Trophoblast cell (in vitro differentiated cells and primary cell): ENCODE results near the gene ANTXR1.

Experiments used
- DNase-seq, 2 donors: peaks; one replicate each; pipeline ENCODE4 v3.0.0-alpha.2; 2016
- H2AFZ ChIP-seq: 2 replicates; pipeline ENCODE4 v1.6.1; 2013; ENCODE audit warnings: low read length, moderate library complexity, mild to moderate bottlenecking; ENCODE audit not compliant: insufficient read depth, poor library complexity
- H2AK5ac ChIP-seq: 2 replicates; pipeline ENCODE4 v1.6.1; 2013; ENCODE audit warnings: mild to moderate bottlenecking, low read length
- H2BK120ac ChIP-seq: 2 replicates; pipeline ENCODE4 v1.6.1; 2013; ENCODE audit warnings: low read length, mild to moderate bottlenecking, moderate library complexity; ENCODE audit not compliant: insufficient read depth, poor library complexity
- H2BK12ac ChIP-seq: 2 replicates; pipeline ENCODE4 v1.6.1; 2013; ENCODE audit warnings: mild to moderate bottlenecking, low read length, moderate library complexity
- H2BK5ac ChIP-seq: 2 replicates; pipeline ENCODE4 v1.6.1; 2013; ENCODE audit warnings: low read length, low read depth, moderate library complexity, mild to moderate bottlenecking; ENCODE audit not compliant: poor library complexity
- H3K14ac ChIP-seq: 2 replicates; pipeline ENCODE4 v1.6.1; 2013; ENCODE audit warnings: mild to moderate bottlenecking, low read length
- H3K18ac ChIP-seq: 2 replicates; pipeline ENCODE4 v1.6.1; 2013; ENCODE audit warnings: mild to moderate bottlenecking, low read length
- H3K23ac ChIP-seq: 2 replicates; pipeline ENCODE4 v1.6.1; 2013; ENCODE audit warnings: low read length
- H3K27ac ChIP-seq: 2 replicates; pipeline ENCODE4 v1.5.1; 2013; ENCODE audit warnings: low read depth, mild to moderate bottlenecking, inconsistent platforms, low read length, moderate library complexity
- H3K27me3 ChIP-seq: 2 replicates; pipeline ENCODE4 v1.6.1; 2013; ENCODE audit warnings: inconsistent platforms, mild to moderate bottlenecking, low read length, moderate library complexity; ENCODE audit not compliant: insufficient read depth
- H3K36me3 ChIP-seq, 2 experiments: 1 replicate in 1 of 2; 2 replicates in 1 of 2; pipeline ENCODE4 v1.6.1; 2013; ENCODE audit warnings: low read length in 2 of 2, mild to moderate bottlenecking in 2 of 2, moderate library complexity in 1 of 2; ENCODE audit not compliant: insufficient read depth in 2 of 2, control insufficient read depth in 1 of 2
- H3K4ac ChIP-seq: 2 replicates; pipeline ENCODE4 v1.6.1; 2013; ENCODE audit warnings: low read depth, mild to moderate bottlenecking, low read length, moderate library complexity
- H3K4me1 ChIP-seq, 2 experiments: 1 replicate in 1 of 2; 2 replicates in 1 of 2; pipeline ENCODE4 v1.6.1; 2013; ENCODE audit warnings: low read length in 2 of 2, mild to moderate bottlenecking in 2 of 2, moderate library complexity in 1 of 2; ENCODE audit not compliant: insufficient read depth in 2 of 2, control insufficient read depth in 1 of 2
- H3K4me2 ChIP-seq: 2 replicates; pipeline ENCODE4 v1.6.1; 2013; ENCODE audit warnings: inconsistent platforms, mild to moderate bottlenecking, low read length, moderate library complexity
- H3K4me3 ChIP-seq: 2 replicates; pipeline ENCODE4 v1.5.1; 2013; ENCODE audit warnings: mild to moderate bottlenecking, low read depth, low read length, inconsistent platforms
- H3K79me1 ChIP-seq: one replicate; pipeline ENCODE4 v1.6.1; 2013; ENCODE audit warnings: low read length
- H3K79me2 ChIP-seq: 2 replicates; pipeline ENCODE4 v1.6.1; 2013; ENCODE audit warnings: low read length, mild to moderate bottlenecking; ENCODE audit not compliant: control insufficient read depth, insufficient read depth, poor library complexity
- H3K9ac ChIP-seq: 2 replicates; pipeline ENCODE4 v1.6.1; 2013; ENCODE audit warnings: mild to moderate bottlenecking, low read length
- H3K9me3 ChIP-seq: 2 replicates; pipeline ENCODE4 v1.6.1; 2013; ENCODE audit warnings: low read depth, mild to moderate bottlenecking, control low read depth, inconsistent platforms, low read length; ENCODE audit not compliant: insufficient read depth
- H4K12ac ChIP-seq: 2 replicates; pipeline ENCODE4 v1.6.1; 2013; ENCODE audit warnings: low read depth, mild to moderate bottlenecking, low read length, moderate library complexity
- H4K8ac ChIP-seq: 2 replicates; pipeline ENCODE4 v1.6.1; 2013; ENCODE audit warnings: low read depth, mild to moderate bottlenecking, low read length, moderate library complexity
- H4K91ac ChIP-seq: one replicate; pipeline ENCODE4 v1.6.1; 2013; ENCODE audit warnings: low read depth, mild to moderate bottlenecking, low read length, moderate library complexity
- WGBS: extraction: QIAGEN DNeasy Blood & Tissue Kit; methylation state at CpG from one replicate; pipeline ENCODE4 v1.1.7; 2013; ENCODE audit warnings: missing lambda C conversion rate; ENCODE audit not compliant: insufficient read length, insufficient coverage; ENCODE audit errors: extremely low coverage; 5-methylcytosine and 5-hydroxymethylcytosine counted together

The ANTXR1 gene

DNA sequence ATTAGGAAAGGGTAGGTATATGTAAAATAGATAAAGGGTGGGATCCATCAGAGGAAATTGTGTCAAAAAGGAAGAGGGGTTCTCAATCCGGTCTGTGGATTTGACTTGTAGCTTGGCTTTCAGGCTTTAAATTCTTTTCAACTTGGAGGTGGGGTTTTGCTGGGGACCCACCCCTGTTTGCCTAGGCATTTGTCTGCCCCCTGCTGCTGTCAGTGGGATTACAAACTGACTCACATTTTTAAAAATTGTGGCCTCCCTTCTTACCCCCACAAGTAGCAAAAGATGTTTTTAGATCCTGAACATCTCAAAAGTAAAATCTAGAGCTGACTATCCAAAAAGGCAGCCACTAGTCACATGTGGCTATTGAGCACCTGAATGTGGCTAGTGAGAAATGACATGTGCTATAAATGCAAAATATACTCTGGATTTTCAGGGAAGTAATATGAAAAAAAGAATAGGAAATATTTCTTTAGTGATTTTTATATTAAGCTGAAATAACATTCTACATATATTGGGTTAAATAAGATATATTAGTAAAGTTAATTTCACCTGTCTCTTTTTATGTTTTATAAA, 195.1 kb downstream of the ANTXR1 start:
- Histone ChIP-seq H3K18ac (no peak overlapping the region), H3K27me3 (no peaks in the 10 kb centered on the region), H4K12ac (no peak overlapping the region), H4K91ac (no peak overlapping the region), H3K9me3 (no peaks in the 10 kb centered on the region), H3K36me3 (no peaks in the 10 kb centered on the region), H3K4me2 (no peak overlapping the region), H2AK5ac (no peak overlapping the region), H3K4ac (no peak overlapping the region), H2AFZ (no peak overlapping the region), H3K79me2 (no peaks in the 10 kb centered on the region), H3K79me1 (no peaks in the 10 kb centered on the region), H3K4me1 (no peaks in the 10 kb centered on the region), H3K14ac (no peak overlapping the region), H3K27ac (no peak overlapping the region), H3K23ac (no peak overlapping the region), H2BK120ac (no peak overlapping the region), H3K9ac (no peak overlapping the region), H2BK5ac (no peak overlapping the region), H2BK12ac (no peak overlapping the region), H4K8ac (no peak overlapping the region), H3K4me3 (no peak overlapping the region)
- WGBS = no CpG with 5 or more reads among the region's 1 CpG
- no peak for DNase-seq

- H3K4ac ChIP-seq = no peak overlapping the region
- no peak overlapping the region for H2BK120ac ChIP-seq
- no peak overlapping the region for H3K27ac ChIP-seq
- no peak overlapping the region for H3K18ac ChIP-seq
- H3K27me3 ChIP-seq = no peaks in the 10 kb centered on the region
- H2BK12ac ChIP-seq = no peak overlapping the region
- H3K14ac ChIP-seq = no peak overlapping the region
- no peak overlapping the region for H2BK5ac ChIP-seq
- no peak overlapping the region for H3K23ac ChIP-seq
- H4K91ac ChIP-seq = no peak overlapping the region
- H3K36me3 ChIP-seq = no peaks in the 10 kb centered on the region
- no peak overlapping the region for H2AK5ac ChIP-seq
- no peaks in the 10 kb centered on the region for H3K79me1 ChIP-seq
- H3K79me2 ChIP-seq = no peaks in the 10 kb centered on the region
- no peak overlapping the region for H3K4me2 ChIP-seq
- no peak overlapping the region for H4K12ac ChIP-seq
- H2AFZ ChIP-seq = no peak overlapping the region
- no peak overlapping the region for H3K9ac ChIP-seq
- WGBS = no CpG with 5 or more reads among the region's 3 CpGs
- H4K8ac ChIP-seq = no peak overlapping the region
- no peaks in the 10 kb centered on the region for H3K9me3 ChIP-seq
- no peak overlapping the region for H3K4me3 ChIP-seq
- no peak for DNase-seq
- no peaks in the 10 kb centered on the region for H3K4me1 ChIP-seq
Measured at GRCh38 chr2:69209482-69209881, 196.5 kb downstream of the ANTXR1 start.

GRCh38 chr2:69210385-69210784, 197.4 kb downstream of the ANTXR1 start:
- Histone ChIP-seq H3K9me3 (no peaks in the 10 kb centered on the region), H4K91ac (no peak overlapping the region), H2BK12ac (no peak overlapping the region), H3K79me2 (no peaks in the 10 kb centered on the region), H3K36me3 (peaks cover 0 to 2% of the 10 kb centered on the region in 2 experiments), H3K4me1 (no peaks in the 10 kb centered on the region), H3K23ac (no peak overlapping the region), H3K14ac (no peak overlapping the region), H3K9ac (no peak overlapping the region), H4K8ac (no peak overlapping the region), H3K4me2 (no peak overlapping the region), H2AK5ac (no peak overlapping the region), H2BK120ac (no peak overlapping the region), H3K4ac (no peak overlapping the region), H2AFZ (no peak overlapping the region), H3K18ac (no peak overlapping the region), H3K79me1 (no peaks in the 10 kb centered on the region), H4K12ac (no peak overlapping the region), H3K27ac (no peak overlapping the region), H2BK5ac (no peak overlapping the region), H3K27me3 (no peaks in the 10 kb centered on the region), H3K4me3 (no peak overlapping the region)
- no CpG with 5 or more reads among the region's 6 CpGs for WGBS
- no peak for DNase-seq

GRCh38 chr2:69211048-69211447, 198.1 kb downstream of the ANTXR1 start:
- H3K36me3 ChIP-seq = peaks cover 0 to 2% of the 10 kb centered on the region in 2 experiments
- H2AFZ ChIP-seq = no peak overlapping the region
- no peak overlapping the region for H3K4ac ChIP-seq
- no peak overlapping the region for H4K91ac ChIP-seq
- H2BK120ac ChIP-seq = no peak overlapping the region
- no peak overlapping the region for H4K8ac ChIP-seq
- DNase-seq = no peak
- H2BK12ac ChIP-seq = no peak overlapping the region
- no peaks in the 10 kb centered on the region for H3K27me3 ChIP-seq
- no peak overlapping the region for H3K4me3 ChIP-seq
- H3K27ac ChIP-seq = no peak overlapping the region
- no peaks in the 10 kb centered on the region for H3K4me1 ChIP-seq
- H3K79me1 ChIP-seq = no peaks in the 10 kb centered on the region
- no peak overlapping the region for H2AK5ac ChIP-seq
- no peak overlapping the region for H3K9ac ChIP-seq
- no peak overlapping the region for H3K4me2 ChIP-seq
- H3K23ac ChIP-seq = no peak overlapping the region
- no peaks in the 10 kb centered on the region for H3K79me2 ChIP-seq
- H2BK5ac ChIP-seq = no peak overlapping the region
- H3K9me3 ChIP-seq = no peaks in the 10 kb centered on the region
- WGBS = no CpG with 5 or more reads among the region's 3 CpGs
- no peak overlapping the region for H3K14ac ChIP-seq
- H3K18ac ChIP-seq = no peak overlapping the region
- no peak overlapping the region for H4K12ac ChIP-seq
